GM23338 (cell line): ENCODE results near the gene PCDH10.

ENCODE experiments used
- TF ChIP-seq, protein P1 (sequence below), 2 experiments: fragments of 200-600 bp in 1 of 2; sonication (generic) in 1 of 2; conservative IDR thresholded peaks; 2 replicates each; pipeline versions ENCODE4 v1.5.1 to v1.6.1; 2016 to 2017; ENCODE audit warnings: antibody characterized with exemption in 2 of 2, low read depth in 2 of 2, mild to moderate bottlenecking in 2 of 2, moderate library complexity in 1 of 2
- TF ChIP-seq, protein P2 (sequence below): IDR thresholded peaks from 2 replicates; pipeline ENCODE4 v1.6.1; 2016; ENCODE audit warnings: antibody characterized with exemption

DNA sequence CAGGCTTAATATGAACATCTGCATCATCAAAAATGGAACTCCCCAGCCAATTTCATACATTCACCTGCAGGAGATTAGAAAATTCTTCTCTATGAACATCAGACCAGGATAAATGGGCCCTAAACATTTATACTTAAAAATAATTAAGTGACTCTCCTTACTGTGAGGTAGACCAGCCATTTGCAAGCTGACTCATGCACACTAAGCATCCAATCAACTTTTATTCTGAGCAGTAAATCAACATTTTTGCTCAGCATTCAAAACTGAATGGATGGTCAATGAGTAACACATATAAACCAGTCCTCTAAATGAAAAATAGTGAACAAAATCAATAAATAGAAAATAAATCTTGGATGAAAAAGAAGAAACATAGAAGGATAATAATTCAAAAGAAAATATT lies 19.9 kb upstream of the PCDH10 start:
- TF ChIP-seq, protein P1, sequence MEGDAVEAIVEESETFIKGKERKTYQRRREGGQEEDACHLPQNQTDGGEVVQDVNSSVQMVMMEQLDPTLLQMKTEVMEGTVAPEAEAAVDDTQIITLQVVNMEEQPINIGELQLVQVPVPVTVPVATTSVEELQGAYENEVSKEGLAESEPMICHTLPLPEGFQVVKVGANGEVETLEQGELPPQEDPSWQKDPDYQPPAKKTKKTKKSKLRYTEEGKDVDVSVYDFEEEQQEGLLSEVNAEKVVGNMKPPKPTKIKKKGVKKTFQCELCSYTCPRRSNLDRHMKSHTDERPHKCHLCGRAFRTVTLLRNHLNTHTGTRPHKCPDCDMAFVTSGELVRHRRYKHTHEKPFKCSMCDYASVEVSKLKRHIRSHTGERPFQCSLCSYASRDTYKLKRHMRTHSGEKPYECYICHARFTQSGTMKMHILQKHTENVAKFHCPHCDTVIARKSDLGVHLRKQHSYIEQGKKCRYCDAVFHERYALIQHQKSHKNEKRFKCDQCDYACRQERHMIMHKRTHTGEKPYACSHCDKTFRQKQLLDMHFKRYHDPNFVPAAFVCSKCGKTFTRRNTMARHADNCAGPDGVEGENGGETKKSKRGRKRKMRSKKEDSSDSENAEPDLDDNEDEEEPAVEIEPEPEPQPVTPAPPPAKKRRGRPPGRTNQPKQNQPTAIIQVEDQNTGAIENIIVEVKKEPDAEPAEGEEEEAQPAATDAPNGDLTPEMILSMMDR (conservative IDR thresholded peaks at IDR 0.05; ENCODE audit: low read depth in 2 of 2): no peak
- TF ChIP-seq, protein P2, sequence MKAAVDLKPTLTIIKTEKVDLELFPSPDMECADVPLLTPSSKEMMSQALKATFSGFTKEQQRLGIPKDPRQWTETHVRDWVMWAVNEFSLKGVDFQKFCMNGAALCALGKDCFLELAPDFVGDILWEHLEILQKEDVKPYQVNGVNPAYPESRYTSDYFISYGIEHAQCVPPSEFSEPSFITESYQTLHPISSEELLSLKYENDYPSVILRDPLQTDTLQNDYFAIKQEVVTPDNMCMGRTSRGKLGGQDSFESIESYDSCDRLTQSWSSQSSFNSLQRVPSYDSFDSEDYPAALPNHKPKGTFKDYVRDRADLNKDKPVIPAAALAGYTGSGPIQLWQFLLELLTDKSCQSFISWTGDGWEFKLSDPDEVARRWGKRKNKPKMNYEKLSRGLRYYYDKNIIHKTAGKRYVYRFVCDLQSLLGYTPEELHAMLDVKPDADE: no peak
